ENCODE results near the gene VSX2. TPM values are rescaled to one million over a fixed set of nuclear protein-coding genes. Genes with fewer than 3 reads are reported as not detected.

VSX2 gene
- total and polyA plus RNA-seq, 2 donors (not counting 1 experiment from before 2014, with no cell fraction given): not detected

GRCh38 chr14:74240794-74241651 lies 1.8 kb downstream of the VSX2 start:
- Mint-ChIP-seq H3K9me3 (ENCODE audit: insufficient read depth) (no peaks in the 10 kb centered on the region), H3K4me1 (peaks cover 25% of the 10 kb centered on the region), H3K4me3 (peak overlapping the region; percentile 73), H3K27me3 (peaks cover 67% of the 10 kb centered on the region), H3K27ac (no peak overlapping the region)
- Histone ChIP-seq H3K4me1 (ENCODE audit: control insufficient read depth in 2 of 2, insufficient read depth in 2 of 2, low read length in 2 of 2) (peaks cover 27 to 32% of the 10 kb centered on the region in 2 donors), H3K4me2 (replicated peaks; ENCODE audit: low read depth, low read length, poor library complexity, severe bottlenecking) (peak overlapping the region; percentile 83), H4K20me1 (ENCODE audit: control insufficient read depth, insufficient read depth, low read length, poor library complexity, severe bottlenecking) (no peaks in the 10 kb centered on the region), H3K4me3 (ENCODE audit: control extremely low read depth in 1 of 5, extremely low read depth in 1 of 5, insufficient read depth in 1 of 5, low read depth in 2 of 5, low read length in 4 of 5) (peak overlapping the region in 4 of 5 experiments; percentile 1 to 60 (median 26)), H2AFZ (ENCODE audit: insufficient read depth, low read depth, low read length, poor library complexity, severe bottlenecking) (peak overlapping the region; percentile 51), H3K36me3 (replicated peaks in 1 of 2; ENCODE audit: control extremely low read depth in 1 of 2, control insufficient read depth in 1 of 2, extremely low read depth in 1 of 2, insufficient read depth in 2 of 2, low read length in 1 of 2) (no peaks in the 10 kb centered on the region), H3K9ac (ENCODE audit: low read length) (peak overlapping the region; percentile 55), H3K9me3 (ENCODE audit: control extremely low read depth in 1 of 3, control insufficient read depth in 2 of 3, insufficient read depth in 1 of 3, low read length in 2 of 3) (peaks cover 0 to 21% (median 0%) of the 10 kb centered on the region in 3 donors), H3K27ac (ENCODE audit: low read length in 2 of 2) (no peak overlapping the region), H3K27me3 (replicated peaks in 1 of 4; ENCODE audit: control extremely low read depth in 1 of 4, control insufficient read depth in 3 of 4, insufficient read depth in 4 of 4, low read length in 3 of 4) (peaks cover 2 to 91% (median 59%) of the 10 kb centered on the region in 4 experiments), H3K79me2 (ENCODE audit: control insufficient read depth, insufficient read depth, low read length) (no peaks in the 10 kb centered on the region)
- intact Hi-C loops (cut with micrococcal nuclease): no loop called here
- no peak for TF ChIP-seq CTCF (IDR thresholded peaks at IDR 0.05)
- TF ChIP-seq EZH2 (IDR thresholded peaks at IDR 0.05; ENCODE audit: borderline replicate concordance, insufficient read depth, low read depth, low read length, poor library complexity, severe bottlenecking): peak; percentile 94
- peak; percentile 28 for ATAC-seq (ENCODE audit: low read depth)
- WGBS (ENCODE audit: insufficient coverage): 5% methylated on average over 79 of the region's 80 CpGs
- CTCF ChIA-PET: interaction anchor here (1.2 kb wide), 1 partner anchor 10 kb away, joined by 5 read pairs; no protein-coding TSS in a partner anchor
- peak; percentile 59 for DNase-seq
- POLR2A ChIA-PET: no interaction called here

GRCh38 chr14:74241652-74242017 lies 2.4 kb downstream of the VSX2 start:
- ATAC-seq (ENCODE audit: low read depth) (no peak), DNase-seq (no peak)
- intact Hi-C loops (cut with micrococcal nuclease): no loop called here
- Histone ChIP-seq H3K9ac (ENCODE audit: low read length) (peak overlapping the region; percentile 55), H3K9me3 (ENCODE audit: control extremely low read depth in 1 of 3, control insufficient read depth in 2 of 3, insufficient read depth in 1 of 3, low read length in 2 of 3) (peaks cover 0 to 21% (median 0%) of the 10 kb centered on the region in 3 donors), H3K27ac (ENCODE audit: low read length in 2 of 2) (no peak overlapping the region), H3K4me2 (replicated peaks; ENCODE audit: low read depth, low read length, poor library complexity, severe bottlenecking) (peak overlapping the region; percentile 83), H3K36me3 (replicated peaks in 1 of 2; ENCODE audit: control extremely low read depth in 1 of 2, control insufficient read depth in 1 of 2, extremely low read depth in 1 of 2, insufficient read depth in 2 of 2, low read length in 1 of 2) (no peaks in the 10 kb centered on the region), H3K4me1 (ENCODE audit: control insufficient read depth in 2 of 2, insufficient read depth in 2 of 2, low read length in 2 of 2) (peaks cover 27 to 32% of the 10 kb centered on the region in 2 donors), H2AFZ (ENCODE audit: insufficient read depth, low read depth, low read length, poor library complexity, severe bottlenecking) (peak overlapping the region; percentile 51), H3K4me3 (ENCODE audit: control extremely low read depth in 1 of 5, extremely low read depth in 1 of 5, insufficient read depth in 1 of 5, low read depth in 2 of 5, low read length in 4 of 5) (peak overlapping the region in 3 of 5 experiments; percentile 1 to 60 (median 42)), H3K27me3 (replicated peaks in 1 of 4; ENCODE audit: control extremely low read depth in 1 of 4, control insufficient read depth in 3 of 4, insufficient read depth in 4 of 4, low read length in 3 of 4) (peaks cover 2 to 95% (median 61%) of the 10 kb centered on the region in 4 experiments), H4K20me1 (ENCODE audit: control insufficient read depth, insufficient read depth, low read length, poor library complexity, severe bottlenecking) (no peaks in the 10 kb centered on the region), H3K79me2 (ENCODE audit: control insufficient read depth, insufficient read depth, low read length) (no peaks in the 10 kb centered on the region)
- Mint-ChIP-seq H3K27ac (no peak overlapping the region), H3K27me3 (peaks cover 70% of the 10 kb centered on the region), H3K4me3 (peak overlapping the region; percentile 73), H3K4me1 (peaks cover 25% of the 10 kb centered on the region), H3K9me3 (ENCODE audit: insufficient read depth) (no peaks in the 10 kb centered on the region)
- TF ChIP-seq CTCF (IDR thresholded peaks at IDR 0.05): no peak
- TF ChIP-seq EZH2 (IDR thresholded peaks at IDR 0.05; ENCODE audit: borderline replicate concordance, insufficient read depth, low read depth, low read length, poor library complexity, severe bottlenecking): no peak
- ChIA-PET POLR2A (no interaction called here), CTCF (interaction anchor here (1.2 kb wide), 2 partner anchors 10 to 12 kb away, joined by 4 to 5 read pairs; no protein-coding TSS in a partner anchor)
- 10% methylated on average over 10 of the region's 14 CpGs for WGBS (ENCODE audit: insufficient coverage)
